ENCODE results near the gene TBC1D8. TPM values are rescaled to one million over a fixed set of nuclear protein-coding genes. Genes with fewer than 3 reads are reported as not detected.
"Not testable (repeated sequence)": the region's sequence is repeated elsewhere in the genome, so short reads cannot be mapped to it uniquely, and the experiment has no call there.

The TBC1D8 gene
- total and polyA plus RNA-seq, 2 experiments from 2014 or later, result 18.0 to 36.9 TPM

- H3K9me2 ChIP-seq (ENCODE audit: insufficient read depth); H3K27ac Mint-ChIP-seq; H3K36me3 ChIP-seq (ENCODE audit: insufficient read depth); H3K4me1 ChIP-seq (ENCODE audit: insufficient read depth); H3K79me2 ChIP-seq (replicated peaks; ENCODE audit: insufficient read depth); H4K20me1 ChIP-seq (replicated peaks; ENCODE audit: insufficient read depth); H2AFZ ChIP-seq; H3F3A ChIP-seq (replicated peaks; ENCODE audit: low read depth); H3K4me3 Mint-ChIP-seq; H3K27ac ChIP-seq (ENCODE audit: low read depth); H3K4me3 ChIP-seq; ATAC-seq; H3K27me3 ChIP-seq (ENCODE audit: insufficient read depth); DNase-seq (ENCODE audit: low spot score); H3K4me2 ChIP-seq; H3K27me3 Mint-ChIP-seq (ENCODE audit: insufficient read depth, low read depth, poor library complexity); H3K9me3 Mint-ChIP-seq: not testable (repeated sequence)
- Mint-ChIP-seq H3K36me3 (ENCODE audit: low read depth) (peaks cover 60% of the 10 kb centered on the region), H3K4me1 (peaks cover 35% of the 10 kb centered on the region)
Measured at GRCh38 chr2:101050886-101051285, 100.3 kb downstream of the TBC1D8 start.

- Histone ChIP-seq H3K79me2 (replicated peaks; ENCODE audit: insufficient read depth) (no peaks in the 10 kb centered on the region), H3K4me3 (no peak overlapping the region), H3K9me2 (ENCODE audit: insufficient read depth) (no peaks in the 10 kb centered on the region), H4K20me1 (replicated peaks; ENCODE audit: insufficient read depth) (no peaks in the 10 kb centered on the region; the same call in 1 of the 2 replicates), H3K4me1 (ENCODE audit: insufficient read depth) (peaks cover 9% of the 10 kb centered on the region; the same call in 1 of the 2 replicates), H2AFZ (no peak overlapping the region), H3K27me3 (ENCODE audit: insufficient read depth) (no peaks in the 10 kb centered on the region), H3K4me2 (no peak overlapping the region), H3K27ac (ENCODE audit: low read depth) (no peak overlapping the region), H3K36me3 (ENCODE audit: insufficient read depth) (peaks cover 7% of the 10 kb centered on the region; the same call in 1 of the 2 replicates), H3F3A (replicated peaks; ENCODE audit: low read depth) (no peaks in the 10 kb centered on the region)
- Mint-ChIP-seq H3K27ac (no peak overlapping the region), H3K27me3 (ENCODE audit: insufficient read depth, low read depth, poor library complexity) (peaks cover 12% of the 10 kb centered on the region), H3K4me1 (peaks cover 34% of the 10 kb centered on the region), H3K36me3 (ENCODE audit: low read depth) (peaks cover 52% of the 10 kb centered on the region), H3K9me3 (no peaks in the 10 kb centered on the region), H3K4me3 (no peak overlapping the region)
- no peak for ATAC-seq
- TF ChIP-seq ZNF462 (CRISPR knock-in tag; IDR thresholded peaks at IDR 0.05), result no peak
- no peak for TF ChIP-seq ZNF331 (CRISPR knock-in tag; IDR thresholded peaks at IDR 0.05; ENCODE audit: low read depth)
- no peak for TF ChIP-seq REST (IDR thresholded peaks at IDR 0.05; ENCODE audit: unreplicated experiment)
- no peak for TF ChIP-seq ZNF114 (CRISPR knock-in tag; IDR thresholded peaks at IDR 0.05)
- TF ChIP-seq NANOG (IDR thresholded peaks at IDR 0.05; ENCODE audit: borderline replicate concordance), result no peak
- no peak for TF ChIP-seq JUNB (IDR thresholded peaks at IDR 0.05; ENCODE audit: unreplicated experiment)
- TF ChIP-seq CTCF (conservative IDR thresholded peaks at IDR 0.05; ENCODE audit: low read depth in 2 of 2), result no peak
- DNase-seq (ENCODE audit: low spot score), result no peak
Measured at GRCh38 chr2:101048756-101049155, 102.4 kb downstream of the TBC1D8 start.

All from GM23338 (cell line).